Panc1 (cell line): ENCODE data around the gene ATXN7.

Experiments used
- POLR2AphosphoS5 ChIP-seq: IDR thresholded peaks from 2 replicates; pipeline ENCODE4 v1.6.1; 2012; ENCODE audit warnings: mild to moderate bottlenecking, low read depth, low read length, moderate library complexity
- SIN3A ChIP-seq: IDR thresholded peaks from 2 replicates; pipeline ENCODE4 v1.6.1; 2012; ENCODE audit warnings: low read depth, mild to moderate bottlenecking, low read length, moderate library complexity, borderline replicate concordance; ENCODE audit not compliant: insufficient read depth
- TCF7L2 ChIP-seq: IDR thresholded peaks from 2 replicates; pipeline ENCODE4 v1.6.1; 2011; ENCODE audit warnings: mild to moderate bottlenecking, low read depth, low read length, inconsistent platforms
- TF ChIP-seq, protein P1 (sequence below): fragments of 450-650 bp; IDR thresholded peaks from 2 replicates; pipeline ENCODE4 v1.5.1; 2017; ENCODE audit warnings: mild to moderate bottlenecking
- TF ChIP-seq, protein P2 (sequence below), 2 experiments: IDR thresholded peaks; 2 replicates each; pipeline ENCODE4 v1.6.1; 2011 to 2012; ENCODE audit warnings: low read depth in 2 of 2, control low read depth in 1 of 2, low read length in 1 of 2, mild to moderate bottlenecking in 1 of 2, moderate library complexity in 1 of 2; ENCODE audit not compliant: insufficient read depth in 1 of 2

DNA sequence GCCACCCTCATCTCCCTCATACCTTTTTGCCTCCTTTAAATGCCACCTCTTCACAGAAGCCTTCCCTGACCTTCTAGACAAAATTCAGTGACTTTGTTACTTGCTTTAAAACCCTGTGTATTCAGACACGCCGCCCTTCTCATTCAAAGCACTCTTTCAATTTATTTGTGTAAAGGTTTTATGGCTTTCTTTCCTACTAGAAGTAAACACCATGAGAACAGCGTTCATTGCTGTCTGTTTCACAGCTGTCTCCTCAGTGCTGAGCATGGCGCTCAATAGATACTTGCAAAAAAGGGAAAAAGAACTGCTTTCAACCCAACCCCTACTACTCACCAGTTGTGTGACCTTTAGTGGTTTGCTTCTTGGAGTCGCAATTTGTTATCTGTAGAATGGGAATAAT, 17.0 kb downstream of the ATXN7 start:
- TF ChIP-seq, protein P1, sequence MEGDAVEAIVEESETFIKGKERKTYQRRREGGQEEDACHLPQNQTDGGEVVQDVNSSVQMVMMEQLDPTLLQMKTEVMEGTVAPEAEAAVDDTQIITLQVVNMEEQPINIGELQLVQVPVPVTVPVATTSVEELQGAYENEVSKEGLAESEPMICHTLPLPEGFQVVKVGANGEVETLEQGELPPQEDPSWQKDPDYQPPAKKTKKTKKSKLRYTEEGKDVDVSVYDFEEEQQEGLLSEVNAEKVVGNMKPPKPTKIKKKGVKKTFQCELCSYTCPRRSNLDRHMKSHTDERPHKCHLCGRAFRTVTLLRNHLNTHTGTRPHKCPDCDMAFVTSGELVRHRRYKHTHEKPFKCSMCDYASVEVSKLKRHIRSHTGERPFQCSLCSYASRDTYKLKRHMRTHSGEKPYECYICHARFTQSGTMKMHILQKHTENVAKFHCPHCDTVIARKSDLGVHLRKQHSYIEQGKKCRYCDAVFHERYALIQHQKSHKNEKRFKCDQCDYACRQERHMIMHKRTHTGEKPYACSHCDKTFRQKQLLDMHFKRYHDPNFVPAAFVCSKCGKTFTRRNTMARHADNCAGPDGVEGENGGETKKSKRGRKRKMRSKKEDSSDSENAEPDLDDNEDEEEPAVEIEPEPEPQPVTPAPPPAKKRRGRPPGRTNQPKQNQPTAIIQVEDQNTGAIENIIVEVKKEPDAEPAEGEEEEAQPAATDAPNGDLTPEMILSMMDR = no peak
- no peak for TF ChIP-seq SIN3A
- TF ChIP-seq, protein P2, sequence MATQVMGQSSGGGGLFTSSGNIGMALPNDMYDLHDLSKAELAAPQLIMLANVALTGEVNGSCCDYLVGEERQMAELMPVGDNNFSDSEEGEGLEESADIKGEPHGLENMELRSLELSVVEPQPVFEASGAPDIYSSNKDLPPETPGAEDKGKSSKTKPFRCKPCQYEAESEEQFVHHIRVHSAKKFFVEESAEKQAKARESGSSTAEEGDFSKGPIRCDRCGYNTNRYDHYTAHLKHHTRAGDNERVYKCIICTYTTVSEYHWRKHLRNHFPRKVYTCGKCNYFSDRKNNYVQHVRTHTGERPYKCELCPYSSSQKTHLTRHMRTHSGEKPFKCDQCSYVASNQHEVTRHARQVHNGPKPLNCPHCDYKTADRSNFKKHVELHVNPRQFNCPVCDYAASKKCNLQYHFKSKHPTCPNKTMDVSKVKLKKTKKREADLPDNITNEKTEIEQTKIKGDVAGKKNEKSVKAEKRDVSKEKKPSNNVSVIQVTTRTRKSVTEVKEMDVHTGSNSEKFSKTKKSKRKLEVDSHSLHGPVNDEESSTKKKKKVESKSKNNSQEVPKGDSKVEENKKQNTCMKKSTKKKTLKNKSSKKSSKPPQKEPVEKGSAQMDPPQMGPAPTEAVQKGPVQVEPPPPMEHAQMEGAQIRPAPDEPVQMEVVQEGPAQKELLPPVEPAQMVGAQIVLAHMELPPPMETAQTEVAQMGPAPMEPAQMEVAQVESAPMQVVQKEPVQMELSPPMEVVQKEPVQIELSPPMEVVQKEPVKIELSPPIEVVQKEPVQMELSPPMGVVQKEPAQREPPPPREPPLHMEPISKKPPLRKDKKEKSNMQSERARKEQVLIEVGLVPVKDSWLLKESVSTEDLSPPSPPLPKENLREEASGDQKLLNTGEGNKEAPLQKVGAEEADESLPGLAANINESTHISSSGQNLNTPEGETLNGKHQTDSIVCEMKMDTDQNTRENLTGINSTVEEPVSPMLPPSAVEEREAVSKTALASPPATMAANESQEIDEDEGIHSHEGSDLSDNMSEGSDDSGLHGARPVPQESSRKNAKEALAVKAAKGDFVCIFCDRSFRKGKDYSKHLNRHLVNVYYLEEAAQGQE (IDR thresholded peaks at IDR 0.05; ENCODE audit: insufficient read depth in 1 of 2, low read depth in 2 of 2, low read length in 1 of 2) = no peak
- no peak for TF ChIP-seq POLR2AphosphoS5
- no peak for TF ChIP-seq TCF7L2
